ENCODE data around the gene GAS6. TPM values are rescaled to one million over a fixed set of nuclear protein-coding genes. Genes with fewer than 3 reads are reported as not detected.
"Not testable (repeated sequence)": the region's sequence is repeated elsewhere in the genome, so short reads cannot be mapped to it uniquely, and the experiment has no call there.

Gene GAS6
- total RNA-seq, 6 experiments from 2014 or later = 669 to 813 (median 715) TPM

DNA sequence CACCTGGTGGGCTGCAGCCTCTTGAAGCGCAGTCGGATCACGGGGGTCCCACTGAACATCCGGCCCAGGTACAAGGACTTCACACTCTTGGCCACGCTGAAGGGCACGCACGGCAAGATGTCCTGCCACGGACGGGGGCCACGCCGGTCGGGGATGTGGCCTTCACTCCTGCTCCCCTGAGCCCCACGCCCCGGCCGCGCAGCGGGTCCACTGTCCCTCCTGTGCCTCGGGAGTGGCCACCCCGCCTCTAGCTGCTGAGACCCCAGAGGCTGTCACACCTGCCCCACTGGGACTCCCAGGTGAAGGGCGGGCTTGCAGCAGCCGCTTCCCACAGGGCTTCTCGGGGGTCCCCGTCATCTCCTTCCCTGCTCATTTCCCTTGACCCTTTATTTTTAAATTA is 31.2 kb downstream of the GAS6 start:
- Mint-ChIP-seq H3K36me3 (ENCODE audit: low read depth) (peaks cover 26% of the 10 kb centered on the region; the same call in 1 of the 2 replicates), H3K4me1 (ENCODE audit: low read depth) (peaks cover 15% of the 10 kb centered on the region), H3K27me3 (ENCODE audit: insufficient read depth) (peaks cover 16% of the 10 kb centered on the region), H3K27ac (no peak overlapping the region), H3K9me3 (no peaks in the 10 kb centered on the region), H3K4me3 (no peak overlapping the region)
- no peak for DNase-seq
- TF ChIP-seq, protein P1, sequence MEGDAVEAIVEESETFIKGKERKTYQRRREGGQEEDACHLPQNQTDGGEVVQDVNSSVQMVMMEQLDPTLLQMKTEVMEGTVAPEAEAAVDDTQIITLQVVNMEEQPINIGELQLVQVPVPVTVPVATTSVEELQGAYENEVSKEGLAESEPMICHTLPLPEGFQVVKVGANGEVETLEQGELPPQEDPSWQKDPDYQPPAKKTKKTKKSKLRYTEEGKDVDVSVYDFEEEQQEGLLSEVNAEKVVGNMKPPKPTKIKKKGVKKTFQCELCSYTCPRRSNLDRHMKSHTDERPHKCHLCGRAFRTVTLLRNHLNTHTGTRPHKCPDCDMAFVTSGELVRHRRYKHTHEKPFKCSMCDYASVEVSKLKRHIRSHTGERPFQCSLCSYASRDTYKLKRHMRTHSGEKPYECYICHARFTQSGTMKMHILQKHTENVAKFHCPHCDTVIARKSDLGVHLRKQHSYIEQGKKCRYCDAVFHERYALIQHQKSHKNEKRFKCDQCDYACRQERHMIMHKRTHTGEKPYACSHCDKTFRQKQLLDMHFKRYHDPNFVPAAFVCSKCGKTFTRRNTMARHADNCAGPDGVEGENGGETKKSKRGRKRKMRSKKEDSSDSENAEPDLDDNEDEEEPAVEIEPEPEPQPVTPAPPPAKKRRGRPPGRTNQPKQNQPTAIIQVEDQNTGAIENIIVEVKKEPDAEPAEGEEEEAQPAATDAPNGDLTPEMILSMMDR (IDR thresholded peaks at IDR 0.05) = no peak

DNA sequence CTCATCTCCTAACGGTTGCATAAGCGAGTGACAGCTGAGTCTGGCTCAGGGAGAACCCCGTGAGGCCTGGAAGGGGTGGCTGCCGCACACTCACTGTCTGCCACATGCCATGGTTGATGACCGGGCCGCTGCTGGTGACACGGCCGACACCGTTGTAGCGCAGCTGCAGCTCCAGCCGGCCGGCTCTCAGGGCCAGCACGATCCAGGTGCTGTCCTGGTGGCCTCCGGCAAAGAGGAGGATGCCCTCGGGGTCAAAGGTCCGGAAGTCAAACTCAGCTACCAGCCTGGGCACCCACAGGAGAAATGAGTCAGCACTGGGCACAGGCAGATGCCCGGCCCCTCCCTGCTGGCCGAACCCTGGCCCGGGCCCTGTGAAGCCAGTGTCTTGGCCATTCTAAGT is 31.7 kb downstream of the GAS6 start:
- H3K36me3 Mint-ChIP-seq (ENCODE audit: low read depth) = peaks cover 29% of the 10 kb centered on the region; the same call in 1 of the 2 replicates
- DNase-seq = no peak
- no peak overlapping the region for H3K27ac Mint-ChIP-seq
- no peaks in the 10 kb centered on the region for H3K9me3 Mint-ChIP-seq
- TF ChIP-seq, protein P1 (IDR thresholded peaks at IDR 0.05) = no peak
- H3K4me3 Mint-ChIP-seq = no peak overlapping the region
- peaks cover 12% of the 10 kb centered on the region for H3K27me3 Mint-ChIP-seq (ENCODE audit: insufficient read depth)
- peaks cover 11% of the 10 kb centered on the region for H3K4me1 Mint-ChIP-seq (ENCODE audit: low read depth)

DNA sequence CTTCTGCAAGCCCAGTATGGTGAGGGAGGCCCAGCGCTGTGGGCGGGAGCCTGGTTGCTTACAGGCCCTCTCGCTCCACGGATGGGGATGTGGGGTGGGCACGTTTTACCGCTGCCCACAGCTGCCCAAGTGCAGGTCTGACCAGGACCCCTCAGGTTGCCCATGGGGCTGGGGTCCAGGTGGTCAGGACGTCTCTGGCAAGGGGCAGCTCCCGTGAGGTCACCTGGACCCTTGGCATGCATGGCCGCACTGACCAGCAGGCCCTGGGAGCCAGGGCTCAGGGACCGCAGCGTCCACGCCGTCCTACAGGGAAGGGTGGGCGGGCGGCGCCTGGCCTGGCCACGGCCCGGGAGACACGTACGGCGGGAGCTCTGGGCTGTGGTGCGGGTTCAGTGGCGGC is 32.8 kb downstream of the GAS6 start:
- Mint-ChIP-seq H3K4me3 (no peak overlapping the region), H3K27me3 (ENCODE audit: insufficient read depth) (peaks cover 7% of the 10 kb centered on the region), H3K36me3 (ENCODE audit: low read depth) (peaks cover 27% of the 10 kb centered on the region; the same call in 1 of the 2 replicates), H3K4me1 (ENCODE audit: low read depth) (peaks cover 5% of the 10 kb centered on the region; the same call in 1 of the 2 replicates), H3K27ac (no peak overlapping the region), H3K9me3 (no peaks in the 10 kb centered on the region)
- TF ChIP-seq, protein P1 (IDR thresholded peaks at IDR 0.05) = no peak
- DNase-seq = no peak

DNA sequence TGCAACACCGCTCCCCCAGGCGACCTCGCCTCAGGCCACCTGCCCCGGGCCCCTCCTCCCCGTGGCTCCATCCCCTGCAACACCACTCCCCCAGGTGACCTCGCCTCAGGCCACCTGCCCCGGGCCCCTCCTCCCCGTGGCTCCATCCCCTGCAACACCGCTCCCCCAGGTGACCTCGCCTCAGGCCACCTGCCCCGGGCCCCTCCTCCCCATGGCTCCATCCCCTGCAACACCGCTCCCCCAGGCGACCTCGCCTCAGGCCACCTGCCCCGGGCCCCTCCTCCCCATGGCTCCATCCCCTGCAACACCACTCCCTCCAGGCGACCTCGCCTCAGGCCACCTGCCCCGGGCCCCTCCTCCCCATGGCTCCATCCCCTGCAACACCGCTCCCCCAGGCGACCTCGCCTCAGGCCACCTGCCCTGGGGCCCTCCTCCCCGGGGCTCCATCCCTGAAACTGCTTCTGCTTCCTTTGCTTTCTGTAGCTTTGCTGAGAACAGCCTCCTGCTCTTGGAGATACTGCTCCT is 33.4 kb downstream of the GAS6 start:
- not testable (repeated sequence) for H3K27ac Mint-ChIP-seq; H3K9me3 Mint-ChIP-seq; H3K27me3 Mint-ChIP-seq (ENCODE audit: insufficient read depth); H3K4me1 Mint-ChIP-seq (ENCODE audit: low read depth); H3K4me3 Mint-ChIP-seq; DNase-seq
- H3K36me3 Mint-ChIP-seq (ENCODE audit: low read depth) = peaks cover 31% of the 10 kb centered on the region; the same call in 1 of the 2 replicates

DNA sequence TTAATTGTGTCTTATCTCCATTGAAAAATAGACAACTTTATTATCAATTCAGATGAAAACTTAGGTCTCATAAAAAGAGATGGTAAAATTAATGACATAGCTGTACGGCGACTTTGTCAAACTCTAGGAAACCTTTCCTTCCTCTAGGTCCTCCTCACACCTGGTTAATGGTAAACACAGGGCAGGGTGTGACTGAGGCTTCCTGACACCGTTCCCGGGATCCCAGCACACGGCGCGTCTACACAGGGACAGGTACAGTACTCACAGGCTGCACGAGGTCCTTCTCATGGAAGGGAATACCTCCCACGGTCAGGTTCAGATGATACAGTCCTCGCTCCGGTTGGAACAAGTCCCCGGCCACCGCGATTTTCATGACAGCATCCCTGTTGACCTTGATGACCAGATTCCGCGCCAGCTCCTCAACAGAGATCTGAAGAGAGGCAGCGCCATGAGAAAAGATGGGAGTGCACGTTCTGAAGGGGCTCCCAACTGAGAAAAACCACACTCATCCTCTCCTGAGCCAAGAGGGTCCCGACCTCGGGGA is 35.5 kb downstream of the GAS6 start:
- H3K27ac Mint-ChIP-seq = no peak overlapping the region
- no peak for DNase-seq
- H3K36me3 Mint-ChIP-seq (ENCODE audit: low read depth) = peaks cover 35% of the 10 kb centered on the region

DNA sequence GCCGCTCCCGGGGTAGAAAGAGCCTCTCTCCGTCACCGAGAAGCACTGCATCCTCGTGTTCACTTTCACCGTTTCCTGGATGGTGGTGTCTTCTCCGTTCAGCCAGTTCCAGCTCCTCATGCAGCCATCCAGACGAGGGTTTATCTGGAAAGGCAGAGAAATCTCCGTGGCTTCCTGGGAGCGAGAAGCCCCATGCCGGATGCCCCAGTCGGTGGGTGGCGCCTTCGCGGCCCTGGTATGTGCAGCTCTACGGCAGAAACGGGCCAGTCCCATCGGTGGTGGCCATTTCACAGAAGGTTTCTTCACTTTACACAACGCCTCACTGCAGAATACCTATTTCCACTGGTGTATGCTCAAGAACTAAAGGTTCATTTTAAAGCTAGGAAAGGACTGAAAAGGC is 36.9 kb downstream of the GAS6 start:
- TF ChIP-seq, protein P1 (IDR thresholded peaks at IDR 0.05) = no peak
- H3K27me3 Mint-ChIP-seq (ENCODE audit: insufficient read depth) = peaks cover 14% of the 10 kb centered on the region; the same call in 1 of the 2 replicates
- no peak for DNase-seq
- H3K4me1 Mint-ChIP-seq (ENCODE audit: low read depth) = peaks cover 17% of the 10 kb centered on the region; the same call in 1 of the 2 replicates
- H3K9me3 Mint-ChIP-seq = no peaks in the 10 kb centered on the region
- H3K27ac Mint-ChIP-seq = peak overlapping the region; percentile 36; the same call in 1 of the 2 replicates
- no peak overlapping the region for H3K4me3 Mint-ChIP-seq
- H3K36me3 Mint-ChIP-seq (ENCODE audit: low read depth) = peaks cover 32% of the 10 kb centered on the region

More for the DNA sequence above, 35.5 kb downstream of the GAS6 start:
- peaks cover 9% of the 10 kb centered on the region; the same call in 1 of the 2 replicates for H3K4me1 Mint-ChIP-seq (ENCODE audit: low read depth)
- H3K9me3 Mint-ChIP-seq = no peaks in the 10 kb centered on the region
- no peak overlapping the region for H3K4me3 Mint-ChIP-seq
- TF ChIP-seq, protein P1 (IDR thresholded peaks at IDR 0.05) = no peak
- H3K27me3 Mint-ChIP-seq (ENCODE audit: insufficient read depth) = peaks cover 12% of the 10 kb centered on the region; the same call in 1 of the 2 replicates

DNA sequence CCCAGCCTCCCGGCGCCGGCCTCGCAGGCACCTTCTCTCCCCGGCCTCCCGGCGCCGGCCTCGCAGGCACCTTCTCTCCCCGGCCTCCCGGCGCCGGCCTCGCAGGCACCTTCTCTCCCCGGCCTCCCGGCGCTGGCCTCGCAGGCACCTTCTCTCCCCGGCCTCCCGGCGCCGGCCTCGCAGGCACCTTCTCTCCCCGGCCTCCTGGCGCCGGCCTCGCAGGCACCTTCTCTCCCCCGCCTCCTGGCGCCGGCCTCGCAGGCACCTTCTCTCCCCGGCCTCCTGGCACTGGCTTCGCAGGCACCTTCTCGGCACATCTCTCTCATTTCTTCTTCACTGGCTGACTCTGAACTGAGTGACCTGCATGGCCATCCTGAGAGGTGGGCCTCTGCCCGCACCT is 37.4 kb downstream of the GAS6 start:
- Mint-ChIP-seq H3K36me3 (ENCODE audit: low read depth) (peaks cover 32% of the 10 kb centered on the region), H3K27me3 (ENCODE audit: insufficient read depth) (peaks cover 17% of the 10 kb centered on the region), H3K4me1 (ENCODE audit: low read depth) (peaks cover 23% of the 10 kb centered on the region)
- not testable (repeated sequence) for DNase-seq, H3K9me3 Mint-ChIP-seq, H3K4me3 Mint-ChIP-seq, H3K27ac Mint-ChIP-seq
